Right forelimb (tissue), 1 donor: ENCODE results near the gene ENGASE.

Experiments
- DNase-seq: peaks from one replicate; pipeline ENCODE4 v3.0.0-alpha.2; 2018

ENGASE gene

GRCh38 chr17:79095345-79096055 lies 20.9 kb downstream of the ENGASE start:
- DNase-seq: no peak

GRCh38 chr17:79096477-79096876 lies 21.9 kb downstream of the ENGASE start:
- DNase-seq: no peak

- no peak for DNase-seq
Observed at GRCh38 chr17:79097226-79098055, 22.8 kb downstream of the ENGASE start.

- DNase-seq: no peak
Observed at GRCh38 chr17:79098282-79098867, 23.8 kb downstream of the ENGASE start.

DNA sequence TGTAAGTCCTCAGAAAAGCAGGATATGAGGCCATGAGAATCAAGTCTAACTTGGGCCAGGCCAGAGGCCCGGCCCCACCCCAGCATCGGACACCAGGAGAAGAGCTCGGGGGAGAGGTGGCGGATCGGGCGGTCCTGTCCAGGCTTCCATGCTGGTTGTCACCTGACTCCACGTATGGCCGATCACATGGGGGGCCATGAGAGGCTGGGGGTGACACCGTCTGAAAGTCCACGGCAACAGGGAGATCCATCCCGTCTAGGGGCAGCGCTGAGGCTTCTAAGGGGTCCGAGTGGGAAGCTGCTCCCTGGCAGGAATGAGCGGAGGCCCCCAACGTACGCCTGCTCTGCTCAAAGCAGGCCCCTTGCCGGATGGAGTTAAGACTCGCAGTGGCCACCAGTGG lies 25.8 kb downstream of the ENGASE start:
- no peak for DNase-seq

DNA sequence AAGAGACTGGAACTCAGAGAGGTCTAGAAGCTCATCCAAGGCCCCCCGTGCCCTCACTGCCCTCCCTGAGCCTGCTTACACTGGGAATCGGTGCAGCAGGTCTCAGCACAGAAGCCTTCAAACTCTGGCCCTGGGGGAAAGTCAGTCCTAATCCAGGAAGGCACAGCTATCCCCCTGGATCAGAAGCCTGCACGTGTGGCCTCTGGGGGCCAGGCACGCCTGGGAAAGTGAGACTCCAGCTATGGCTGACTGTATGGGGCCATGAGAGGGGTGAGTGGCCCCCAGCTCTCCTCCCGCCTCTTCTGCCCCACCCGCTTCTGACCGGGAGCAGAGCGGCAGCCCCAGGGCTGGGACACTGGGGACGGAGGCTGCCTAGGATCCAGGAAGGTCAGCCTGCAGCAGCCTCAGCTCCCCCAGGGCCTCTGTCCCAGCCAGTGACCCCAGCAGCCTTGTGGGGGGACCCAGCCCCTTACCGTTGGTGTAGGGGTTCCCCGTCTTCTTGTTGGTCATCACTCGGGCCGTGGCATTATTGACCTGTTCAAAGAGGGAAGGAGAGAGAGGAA lies 26.6 kb downstream of the ENGASE start:
- no peak for DNase-seq

GRCh38 chr17:79102214-79102613 lies 27.6 kb downstream of the ENGASE start:
- DNase-seq: no peak

- DNase-seq: no peak
Observed at GRCh38 chr17:79104898-79105600, 30.4 kb downstream of the ENGASE start.

DNA sequence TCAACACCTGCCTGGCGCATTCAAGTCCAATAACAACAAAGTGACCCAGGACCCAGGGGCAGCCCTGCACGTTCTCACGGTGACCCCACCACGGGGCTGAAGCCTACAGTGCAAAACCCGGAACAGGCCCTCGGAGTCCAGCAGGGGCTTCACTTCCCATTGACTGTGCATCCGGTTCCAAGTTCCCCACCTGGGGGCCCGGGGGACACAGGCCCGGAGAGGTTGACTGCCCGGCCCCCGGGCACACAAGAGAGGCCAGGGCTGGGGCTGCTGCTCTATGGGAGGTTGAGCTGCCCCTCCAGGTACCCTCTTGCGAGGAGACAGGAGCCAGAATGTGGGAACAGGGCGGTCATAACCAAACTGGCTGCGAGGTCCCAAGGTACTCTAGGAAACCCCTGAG lies 31.3 kb downstream of the ENGASE start:
- DNase-seq: no peak

DNA sequence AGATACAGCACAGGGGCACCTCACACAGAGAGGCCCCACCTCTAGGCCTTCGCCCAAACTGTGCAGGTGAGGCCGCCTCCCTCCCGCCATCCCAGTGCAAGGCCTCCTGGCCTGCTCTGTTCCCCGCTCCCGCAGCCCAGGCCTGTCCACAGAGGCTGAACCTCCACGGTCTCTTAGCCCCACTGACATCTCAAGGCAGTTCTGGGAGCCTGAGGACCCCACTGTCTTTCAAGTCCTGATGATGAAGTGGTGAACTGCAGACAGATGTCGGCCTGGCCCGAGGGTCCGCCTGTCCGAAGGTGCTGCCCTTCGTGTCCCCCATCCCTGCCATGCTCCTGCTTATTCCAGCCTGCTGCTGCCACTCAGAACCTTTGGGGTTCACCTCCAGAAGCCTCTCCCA lies 32.3 kb downstream of the ENGASE start:
- DNase-seq: no peak

DNA sequence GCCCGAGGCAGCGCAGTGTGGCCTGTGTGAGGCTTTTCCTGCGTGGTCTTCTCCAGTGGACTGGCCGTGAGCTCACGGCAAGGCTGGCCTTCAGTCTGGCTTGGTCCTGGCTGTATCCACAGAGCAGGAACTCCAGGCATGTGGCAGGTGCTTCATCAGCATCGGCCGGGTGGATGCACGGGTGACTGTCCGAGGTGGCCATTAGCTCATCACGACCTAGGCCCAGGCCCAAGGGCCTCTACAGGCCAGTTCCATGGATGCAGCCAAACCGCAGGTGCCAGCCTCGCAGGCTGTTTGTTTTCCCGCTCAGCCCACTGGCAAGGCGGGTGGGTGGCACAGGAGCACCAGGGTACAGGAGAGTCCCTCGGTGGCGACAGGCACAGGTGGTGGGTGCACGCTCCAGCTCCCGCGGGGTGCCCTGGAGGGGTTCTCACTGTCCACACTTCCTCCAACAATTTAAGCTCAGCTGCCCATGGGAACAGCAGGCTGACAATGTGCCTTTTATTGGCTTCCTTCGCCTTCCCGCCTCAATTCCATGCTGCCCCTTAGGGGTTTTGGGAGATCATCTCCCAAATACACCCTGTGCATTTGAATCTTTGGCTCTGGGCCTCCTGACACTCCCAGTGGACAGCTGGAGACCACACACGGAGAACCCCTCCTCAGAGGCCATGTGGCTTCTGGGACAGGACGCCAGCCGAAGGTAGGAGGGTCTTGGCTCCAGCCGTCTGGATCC lies 33.0 kb downstream of the ENGASE start:
- no peak for DNase-seq

DNA sequence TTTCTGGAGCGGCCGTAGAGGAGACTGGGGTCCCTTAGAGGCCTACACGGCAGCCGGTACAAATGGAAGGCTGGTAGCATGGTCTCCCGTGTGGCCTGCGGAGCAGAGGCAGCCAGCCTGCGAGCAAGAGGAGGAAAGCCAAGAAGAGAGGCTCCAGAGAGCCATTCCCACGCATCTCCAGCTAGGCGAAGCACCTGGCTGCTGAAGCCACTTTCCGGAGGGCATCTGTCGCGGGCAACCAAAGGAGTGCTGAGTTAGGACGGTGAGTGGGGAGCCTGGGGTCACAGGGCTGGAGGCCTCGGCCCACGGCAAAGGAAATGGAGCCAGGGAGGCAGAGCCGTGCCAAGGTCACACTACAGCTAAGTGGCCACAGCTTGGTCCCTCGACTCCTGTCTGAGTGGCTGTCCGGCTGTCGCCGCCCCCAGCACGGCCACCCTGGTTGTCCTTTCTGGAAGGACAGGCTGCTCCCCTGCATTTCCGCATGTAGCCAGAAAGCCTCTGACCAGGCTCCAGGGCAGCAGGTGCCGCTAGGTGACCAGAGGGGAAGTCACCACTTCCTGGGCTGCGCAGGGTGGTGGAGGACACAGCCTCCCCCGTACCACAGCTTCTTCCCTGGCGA lies 33.7 kb downstream of the ENGASE start:
- no peak for DNase-seq

- no peak for DNase-seq
Observed at GRCh38 chr17:79108870-79109269, 34.2 kb downstream of the ENGASE start.

GRCh38 chr17:79109584-79109983 lies 35.0 kb downstream of the ENGASE start:
- no peak for DNase-seq

- DNase-seq: no peak
Observed at GRCh38 chr17:79111097-79111496, 36.5 kb downstream of the ENGASE start.

DNA sequence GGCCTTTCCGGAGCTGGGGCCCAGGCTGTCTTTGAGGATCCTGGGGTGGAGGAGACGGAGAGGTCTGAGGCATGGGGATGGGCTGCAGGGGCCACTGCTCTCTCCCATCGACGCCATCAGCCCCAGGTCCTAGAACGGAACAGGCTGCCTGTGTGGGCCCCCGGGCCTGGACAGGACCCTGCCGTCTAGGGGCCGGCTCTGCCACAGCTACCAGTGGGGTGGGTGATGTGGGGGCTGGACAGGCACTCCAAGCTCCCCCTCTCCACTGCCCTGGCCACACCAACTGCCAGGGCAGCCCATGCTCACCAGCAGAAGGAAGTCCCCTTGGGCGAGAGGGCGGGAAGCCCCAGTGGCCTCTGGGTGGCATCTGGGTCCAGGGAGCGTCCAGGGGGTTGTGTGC lies 37.8 kb downstream of the ENGASE start:
- DNase-seq: no peak

GRCh38 chr17:79113699-79114457 lies 39.3 kb downstream of the ENGASE start:
- DNase-seq: no peak

GRCh38 chr17:79114458-79115301 lies 40.1 kb downstream of the ENGASE start:
- DNase-seq: peak; percentile 68

- DNase-seq: no peak
Observed at GRCh38 chr17:79115487-79115886, 40.9 kb downstream of the ENGASE start.
